ENCODE data around the gene NPIPB8.
"Not testable (repeated sequence)": the region's sequence is repeated elsewhere in the genome, so short reads cannot be mapped to it uniquely, and the experiment has no call there.

The NPIPB8 gene

DNA sequence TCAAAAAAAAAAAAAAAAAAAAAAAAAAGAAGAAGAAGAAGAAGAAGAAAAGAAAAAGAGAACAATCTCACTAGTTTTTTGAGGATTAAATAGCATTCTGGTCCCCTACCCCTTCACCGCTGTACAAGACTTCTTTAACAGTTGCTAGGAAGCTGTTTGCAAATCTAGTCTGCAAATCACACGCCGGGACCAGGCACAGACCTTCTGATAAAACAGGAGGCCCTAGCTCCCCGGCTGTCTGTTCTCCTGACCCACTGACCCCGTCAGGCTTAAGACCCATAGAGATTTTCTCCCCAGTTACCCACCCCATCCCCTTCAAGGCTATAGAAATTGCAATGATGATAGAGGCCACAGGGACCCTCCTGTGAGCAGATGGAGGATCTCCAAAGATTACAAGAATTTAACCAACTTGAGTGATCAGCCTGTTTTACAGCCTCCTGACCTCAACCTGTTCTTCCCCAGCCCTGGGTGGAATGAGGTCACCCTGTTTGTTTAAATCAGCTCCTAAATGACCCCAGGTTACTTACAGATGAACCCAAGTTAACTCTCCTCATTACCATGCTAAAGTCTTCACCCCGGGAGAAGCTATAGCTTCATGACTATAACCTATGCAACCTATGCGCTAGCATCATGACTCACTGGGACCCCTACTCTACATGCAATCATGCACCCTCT lies 16.2 kb upstream of the NPIPB8 start:
- no peaks in the 10 kb centered on the region for H3K4me1 ChIP-seq (ENCODE audit: control insufficient read depth, insufficient read depth, low read length)
- no peaks in the 10 kb centered on the region for H3K36me3 ChIP-seq (ENCODE audit: control insufficient read depth, insufficient read depth, low read length)
- H3K27me3 ChIP-seq (ENCODE audit: control insufficient read depth, insufficient read depth, low read length), result no peaks in the 10 kb centered on the region
- H3K9ac ChIP-seq (ENCODE audit: low read length), result no peak overlapping the region
- H3K4me3 ChIP-seq (ENCODE audit: low read length), result no peak overlapping the region
- no peak overlapping the region for H3K27ac ChIP-seq (ENCODE audit: low read depth, low read length)

DNA sequence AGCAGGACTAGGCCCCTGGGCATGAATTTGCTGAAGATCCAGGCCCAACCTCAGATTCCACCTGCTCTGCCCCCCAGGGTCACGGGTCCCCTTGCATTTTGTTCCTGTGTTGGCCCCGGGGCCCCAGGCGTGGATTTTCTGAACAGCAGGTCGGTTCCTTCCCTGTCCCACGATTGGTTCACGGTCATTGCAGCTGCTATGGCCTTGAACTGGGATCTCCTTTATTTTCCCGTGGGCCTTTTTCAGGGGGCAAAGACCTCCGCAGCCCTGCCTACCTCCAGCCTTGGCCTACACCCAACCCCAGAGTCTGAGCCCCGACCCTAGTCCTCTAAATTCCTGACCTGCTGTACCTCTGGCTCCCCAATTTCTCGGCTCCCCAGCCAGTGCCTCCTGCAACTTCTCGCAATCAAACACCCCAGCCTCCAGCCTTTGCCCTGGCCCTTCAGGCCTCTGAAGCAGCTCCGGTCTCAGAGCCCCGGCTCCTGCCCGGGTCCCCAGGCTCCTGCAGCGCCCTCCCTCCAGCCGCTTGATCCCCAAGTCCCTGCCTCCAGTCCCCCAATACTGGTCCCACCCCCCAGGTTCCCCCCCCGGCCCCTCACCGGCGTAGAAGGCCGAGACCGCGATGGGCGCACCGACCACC lies 15.2 kb upstream of the NPIPB8 start:
- H3K9ac ChIP-seq (ENCODE audit: low read length); H3K27ac ChIP-seq (ENCODE audit: low read depth, low read length); H3K27me3 ChIP-seq (ENCODE audit: control insufficient read depth, insufficient read depth, low read length); H3K36me3 ChIP-seq (ENCODE audit: control insufficient read depth, insufficient read depth, low read length); H3K4me1 ChIP-seq (ENCODE audit: control insufficient read depth, insufficient read depth, low read length): not testable (repeated sequence)
- H3K4me3 ChIP-seq (ENCODE audit: low read length), result peak overlapping the region; percentile 71

- Histone ChIP-seq H3K27me3 (ENCODE audit: control insufficient read depth, insufficient read depth, low read length) (no peaks in the 10 kb centered on the region), H3K27ac (ENCODE audit: low read depth, low read length) (no peak overlapping the region), H3K4me1 (ENCODE audit: control insufficient read depth, insufficient read depth, low read length) (no peaks in the 10 kb centered on the region), H3K4me3 (ENCODE audit: low read length) (peak overlapping the region; percentile 71), H3K9ac (ENCODE audit: low read length) (peak overlapping the region; percentile 21), H3K36me3 (ENCODE audit: control insufficient read depth, insufficient read depth, low read length) (no peaks in the 10 kb centered on the region)
These were observed 14.6 kb upstream of the NPIPB8 start for GRCh38 chr16:28623172-28623711.

GRCh38 chr16:28630905-28631304 lies 7.0 kb upstream of the NPIPB8 start:
- H3K4me3 ChIP-seq (ENCODE audit: low read length); H3K9ac ChIP-seq (ENCODE audit: low read length): not testable (repeated sequence)

DNA sequence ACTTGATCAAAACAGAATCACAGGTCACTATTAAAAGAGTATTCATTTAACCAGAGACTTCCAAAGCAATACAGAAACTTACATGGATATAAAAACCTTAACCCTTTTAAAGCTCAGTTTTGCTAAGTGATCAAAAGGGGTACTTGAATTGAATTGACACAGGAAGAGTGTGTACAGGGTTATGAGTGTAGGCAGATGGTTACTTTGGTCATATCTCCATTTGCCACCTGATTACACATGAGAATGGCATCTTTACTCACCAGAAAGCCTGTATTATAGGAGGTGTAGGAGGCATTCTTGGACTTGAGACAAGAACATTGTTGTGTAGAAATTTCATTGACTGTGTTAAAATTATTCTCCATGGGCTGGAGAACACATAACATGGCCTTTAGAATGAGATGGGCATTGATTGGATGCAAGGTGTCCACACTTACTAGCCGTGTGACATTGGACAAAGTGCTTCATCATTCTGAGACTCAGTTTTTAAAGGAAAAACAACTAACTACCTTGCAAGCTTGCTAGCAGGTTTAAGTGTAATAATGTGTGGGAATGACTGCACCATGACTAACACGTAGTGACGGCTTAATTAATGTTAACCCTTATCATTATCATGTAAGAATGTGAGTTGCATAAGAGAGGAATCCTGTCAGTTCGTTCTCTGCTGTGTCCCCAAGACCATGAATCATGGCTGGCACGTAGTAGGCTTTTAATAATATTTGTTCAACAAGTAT lies 1.6 kb upstream of the NPIPB8 start:
- not testable (repeated sequence) for H3K36me3 ChIP-seq (ENCODE audit: control insufficient read depth, insufficient read depth, low read length); H3K9ac ChIP-seq (ENCODE audit: low read length); H3K27me3 ChIP-seq (ENCODE audit: control insufficient read depth, insufficient read depth, low read length); H3K4me3 ChIP-seq (ENCODE audit: low read length); H3K4me1 ChIP-seq (ENCODE audit: control insufficient read depth, insufficient read depth, low read length); H3K27ac ChIP-seq (ENCODE audit: low read depth, low read length)

More at GRCh38 chr16:28630905-28631304, 7.0 kb upstream of the NPIPB8 start:
- H3K27me3 ChIP-seq (ENCODE audit: control insufficient read depth, insufficient read depth, low read length); H3K36me3 ChIP-seq (ENCODE audit: control insufficient read depth, insufficient read depth, low read length); H3K27ac ChIP-seq (ENCODE audit: low read depth, low read length); H3K4me1 ChIP-seq (ENCODE audit: control insufficient read depth, insufficient read depth, low read length): not testable (repeated sequence)

DNA sequence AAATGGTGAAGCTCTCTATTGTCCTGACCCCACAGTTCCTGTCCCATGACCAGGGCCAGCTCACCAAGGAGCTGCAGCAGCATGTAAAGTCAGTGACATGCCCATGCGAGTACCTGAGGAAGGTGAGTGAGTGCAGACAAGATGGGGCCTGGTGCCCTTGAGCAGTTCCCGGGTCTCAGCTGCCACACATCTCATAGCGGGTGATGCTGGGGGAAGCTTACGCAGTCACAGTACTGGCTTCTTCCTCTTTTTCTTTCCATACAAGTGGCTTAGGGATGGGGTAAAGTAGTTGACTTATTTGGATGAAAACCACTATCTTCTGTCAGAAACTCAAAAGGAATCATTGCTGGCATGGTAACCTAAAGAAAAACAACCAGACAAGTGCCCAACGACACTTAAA lies 494 bp downstream of the NPIPB8 start:
- not testable (repeated sequence) for H3K36me3 ChIP-seq (ENCODE audit: control insufficient read depth, insufficient read depth, low read length)

DNA sequence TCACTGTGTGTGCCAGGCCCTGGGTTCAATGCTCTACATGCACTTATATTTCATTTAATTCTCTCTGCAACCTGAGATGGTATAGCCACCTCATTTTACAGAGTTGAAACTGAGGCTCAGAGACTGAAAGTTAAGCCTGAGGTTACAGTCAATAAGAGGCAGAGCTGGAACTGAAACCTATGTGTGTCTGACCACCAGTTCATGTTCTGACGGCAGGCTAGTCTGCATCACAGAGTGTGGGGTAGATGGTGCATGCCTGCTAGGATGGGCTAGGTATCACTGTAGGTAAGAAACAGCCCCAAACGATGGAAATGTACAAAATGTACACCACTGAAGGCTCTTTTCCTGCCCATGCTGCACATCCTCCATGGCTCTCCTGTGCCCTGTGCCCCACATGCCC lies 2.1 kb downstream of the NPIPB8 start:
- H3K27me3 ChIP-seq (ENCODE audit: control insufficient read depth, insufficient read depth, low read length); H3K9ac ChIP-seq (ENCODE audit: low read length); H3K4me1 ChIP-seq (ENCODE audit: control insufficient read depth, insufficient read depth, low read length); H3K36me3 ChIP-seq (ENCODE audit: control insufficient read depth, insufficient read depth, low read length); H3K27ac ChIP-seq (ENCODE audit: low read depth, low read length); H3K4me3 ChIP-seq (ENCODE audit: low read length): not testable (repeated sequence)

More for the DNA sequence above, 494 bp downstream of the NPIPB8 start:
- H3K4me1 ChIP-seq (ENCODE audit: control insufficient read depth, insufficient read depth, low read length); H3K9ac ChIP-seq (ENCODE audit: low read length); H3K27me3 ChIP-seq (ENCODE audit: control insufficient read depth, insufficient read depth, low read length); H3K4me3 ChIP-seq (ENCODE audit: low read length); H3K27ac ChIP-seq (ENCODE audit: low read depth, low read length): not testable (repeated sequence)

GRCh38 chr16:28666264-28666663 lies 28.4 kb downstream of the NPIPB8 start:
- H3K27me3 ChIP-seq (ENCODE audit: control insufficient read depth, insufficient read depth, low read length), result not testable (repeated sequence)

GRCh38 chr16:28667480-28667879 lies 29.6 kb downstream of the NPIPB8 start:
- H3K4me3 ChIP-seq (ENCODE audit: low read length); H3K36me3 ChIP-seq (ENCODE audit: control insufficient read depth, insufficient read depth, low read length); H3K27me3 ChIP-seq (ENCODE audit: control insufficient read depth, insufficient read depth, low read length); H3K27ac ChIP-seq (ENCODE audit: low read depth, low read length); H3K9ac ChIP-seq (ENCODE audit: low read length); H3K4me1 ChIP-seq (ENCODE audit: control insufficient read depth, insufficient read depth, low read length): not testable (repeated sequence)

More at GRCh38 chr16:28666264-28666663, 28.4 kb downstream of the NPIPB8 start:
- not testable (repeated sequence) for H3K27ac ChIP-seq (ENCODE audit: low read depth, low read length); H3K4me3 ChIP-seq (ENCODE audit: low read length); H3K36me3 ChIP-seq (ENCODE audit: control insufficient read depth, insufficient read depth, low read length); H3K4me1 ChIP-seq (ENCODE audit: control insufficient read depth, insufficient read depth, low read length); H3K9ac ChIP-seq (ENCODE audit: low read length)

DNA sequence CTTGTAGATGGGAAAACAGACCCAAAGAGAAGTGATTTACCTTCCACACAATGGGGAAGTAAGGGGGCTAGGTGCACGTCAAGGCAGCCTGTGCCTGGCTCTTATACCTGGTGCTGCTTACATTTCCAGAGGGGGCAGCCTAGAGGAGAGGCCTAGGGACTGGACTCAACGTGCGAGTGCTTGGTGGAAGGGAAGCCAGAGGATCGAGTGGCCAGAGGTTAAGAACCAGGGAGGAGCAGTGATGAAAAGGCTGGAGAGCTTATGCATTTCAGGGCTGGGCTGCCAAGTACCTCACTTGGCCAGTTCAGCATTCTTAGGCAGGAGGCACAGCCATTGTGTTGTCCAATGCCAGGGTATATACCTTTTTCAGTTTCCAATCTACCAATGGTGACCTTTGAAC lies 30.3 kb downstream of the NPIPB8 start:
- H3K27me3 ChIP-seq (ENCODE audit: control insufficient read depth, insufficient read depth, low read length); H3K27ac ChIP-seq (ENCODE audit: low read depth, low read length); H3K9ac ChIP-seq (ENCODE audit: low read length): not testable (repeated sequence)

GRCh38 chr16:28688327-28688952 lies 50.6 kb downstream of the NPIPB8 start:
- H3K27ac ChIP-seq (ENCODE audit: low read depth, low read length); H3K36me3 ChIP-seq (ENCODE audit: control insufficient read depth, insufficient read depth, low read length): not testable (repeated sequence)

More for the DNA sequence above, 30.3 kb downstream of the NPIPB8 start:
- not testable (repeated sequence) for H3K4me3 ChIP-seq (ENCODE audit: low read length); H3K36me3 ChIP-seq (ENCODE audit: control insufficient read depth, insufficient read depth, low read length); H3K4me1 ChIP-seq (ENCODE audit: control insufficient read depth, insufficient read depth, low read length)

GRCh38 chr16:28689425-28689824 lies 51.6 kb downstream of the NPIPB8 start:
- not testable (repeated sequence) for H3K4me3 ChIP-seq (ENCODE audit: low read length); H3K36me3 ChIP-seq (ENCODE audit: control insufficient read depth, insufficient read depth, low read length); H3K9ac ChIP-seq (ENCODE audit: low read length); H3K4me1 ChIP-seq (ENCODE audit: control insufficient read depth, insufficient read depth, low read length); H3K27me3 ChIP-seq (ENCODE audit: control insufficient read depth, insufficient read depth, low read length); H3K27ac ChIP-seq (ENCODE audit: low read depth, low read length)

More at GRCh38 chr16:28688327-28688952, 50.6 kb downstream of the NPIPB8 start:
- H3K4me1 ChIP-seq (ENCODE audit: control insufficient read depth, insufficient read depth, low read length); H3K27me3 ChIP-seq (ENCODE audit: control insufficient read depth, insufficient read depth, low read length); H3K9ac ChIP-seq (ENCODE audit: low read length); H3K4me3 ChIP-seq (ENCODE audit: low read length): not testable (repeated sequence)

All from rectal smooth muscle tissue (tissue), 1 donor.